Measurements from ENCODE around the gene GADD45B.
"Not testable (repeated sequence)": the region's sequence is repeated elsewhere in the genome, so short reads cannot be mapped to it uniquely, and the experiment has no call there.

The GADD45B gene

DNA sequence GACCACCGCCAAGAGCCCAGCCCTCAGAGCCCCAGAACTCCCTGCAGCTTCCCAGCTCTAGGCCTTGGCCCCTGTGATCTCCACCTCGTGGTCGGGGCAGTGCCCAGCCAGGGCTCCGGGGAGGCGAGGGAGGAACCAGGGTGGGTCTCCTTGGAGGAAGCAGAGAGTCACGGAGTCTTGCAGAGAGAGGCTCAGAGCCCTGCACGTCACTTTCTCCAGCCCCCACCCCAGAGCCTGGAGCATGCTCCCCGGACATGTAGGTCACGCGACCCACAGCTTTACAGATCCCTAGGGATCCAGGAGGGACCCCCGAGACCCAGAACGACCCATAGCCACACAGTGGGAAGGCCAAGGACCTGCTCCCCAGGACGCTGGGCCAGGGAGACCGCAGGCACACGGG lies 11.9 kb downstream of the GADD45B start:
- in situ Hi-C loops (cut with HindIII; ENCODE audit: low sequenced_read_pairs): no loop called here

DNA sequence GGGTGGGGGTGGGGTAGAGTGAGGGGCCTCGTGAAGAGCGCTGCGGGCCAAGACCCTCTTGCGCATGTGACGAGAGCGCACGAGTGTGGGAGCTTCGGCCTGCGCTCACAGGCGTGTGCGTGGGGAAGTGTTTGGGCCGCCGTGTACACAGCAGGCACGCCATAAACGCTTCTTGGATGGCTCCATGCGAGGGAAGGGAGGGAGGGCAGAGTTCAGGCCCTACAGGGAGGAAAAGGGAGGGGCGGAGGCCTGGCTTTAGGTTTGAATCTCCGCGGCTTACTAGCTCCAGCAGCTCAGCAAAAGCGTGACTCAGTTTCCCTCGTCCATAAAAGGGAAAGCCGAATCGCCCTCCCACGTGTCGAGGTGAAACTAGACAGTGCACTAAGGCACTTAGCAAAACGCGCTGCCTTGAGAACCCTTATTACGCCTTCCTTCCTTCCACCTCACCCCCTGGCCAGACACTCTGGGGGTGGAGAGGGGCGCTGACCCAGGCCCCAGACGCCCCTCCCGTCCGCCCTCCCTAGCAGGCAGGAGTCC lies 12.5 kb downstream of the GADD45B start:
- in situ Hi-C loops (cut with HindIII; ENCODE audit: low sequenced_read_pairs): no loop called here

DNA sequence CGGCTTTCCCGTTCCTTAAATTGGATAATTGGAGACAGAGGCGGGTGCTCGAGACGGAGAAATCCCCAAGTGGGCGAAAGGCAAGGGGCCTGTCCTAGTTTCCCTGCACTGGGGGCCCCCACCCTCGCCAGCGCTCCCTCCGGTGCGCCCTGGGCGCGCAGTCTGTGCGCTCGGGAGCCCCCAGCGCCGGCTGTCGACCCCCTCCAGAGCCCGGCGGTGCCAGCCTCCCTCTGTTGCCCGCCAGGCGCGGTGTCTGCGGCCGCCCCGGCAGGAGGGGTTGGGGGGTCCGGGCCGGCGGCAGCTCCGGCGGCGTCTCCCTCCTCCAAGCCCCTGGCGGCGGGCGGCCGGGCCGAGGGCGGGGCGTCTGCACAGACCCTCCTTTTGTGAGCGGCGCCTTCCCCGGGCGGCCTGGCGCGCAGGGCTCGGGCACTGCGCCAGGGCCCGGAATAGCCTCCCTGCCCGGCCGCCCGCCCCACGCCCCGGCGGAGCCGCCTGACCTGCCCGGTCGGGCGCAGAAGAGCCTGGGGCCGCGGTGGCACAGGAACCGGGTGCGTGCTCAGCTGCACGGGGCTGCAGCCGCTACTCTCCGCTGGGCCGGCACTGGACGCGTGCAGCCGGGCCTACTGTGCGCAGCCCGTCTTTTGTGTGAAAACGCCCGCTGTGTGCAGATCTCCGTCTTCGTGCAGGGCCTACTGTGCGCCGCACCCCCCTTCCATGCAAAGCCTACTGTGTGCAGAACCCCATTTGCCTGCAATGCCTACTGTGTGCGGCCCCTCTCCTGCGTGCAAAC lies 13.2 kb downstream of the GADD45B start:
- in situ Hi-C loops (cut with HindIII; ENCODE audit: low sequenced_read_pairs): no loop called here

DNA sequence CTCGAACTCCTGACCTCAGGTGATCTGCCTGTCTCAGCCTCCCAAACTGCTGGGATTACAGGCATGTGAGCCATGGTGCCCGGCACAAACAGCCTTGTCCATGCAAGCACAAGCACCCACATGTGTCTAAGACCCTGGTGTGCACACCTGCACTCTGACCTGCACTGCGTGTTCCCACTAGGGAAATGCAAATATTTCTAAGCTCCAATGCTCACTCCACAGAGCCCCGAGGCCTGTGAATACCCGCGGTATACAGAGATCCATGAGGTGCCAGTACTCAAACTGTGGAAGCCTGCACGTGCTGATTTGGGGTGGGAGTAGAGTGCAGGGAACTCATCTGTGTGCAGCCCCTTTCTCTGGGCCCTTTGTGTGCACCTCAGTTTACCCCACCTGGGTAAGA lies 14.7 kb downstream of the GADD45B start:
- in situ Hi-C loops (cut with HindIII; ENCODE audit: low sequenced_read_pairs): no loop called here

DNA sequence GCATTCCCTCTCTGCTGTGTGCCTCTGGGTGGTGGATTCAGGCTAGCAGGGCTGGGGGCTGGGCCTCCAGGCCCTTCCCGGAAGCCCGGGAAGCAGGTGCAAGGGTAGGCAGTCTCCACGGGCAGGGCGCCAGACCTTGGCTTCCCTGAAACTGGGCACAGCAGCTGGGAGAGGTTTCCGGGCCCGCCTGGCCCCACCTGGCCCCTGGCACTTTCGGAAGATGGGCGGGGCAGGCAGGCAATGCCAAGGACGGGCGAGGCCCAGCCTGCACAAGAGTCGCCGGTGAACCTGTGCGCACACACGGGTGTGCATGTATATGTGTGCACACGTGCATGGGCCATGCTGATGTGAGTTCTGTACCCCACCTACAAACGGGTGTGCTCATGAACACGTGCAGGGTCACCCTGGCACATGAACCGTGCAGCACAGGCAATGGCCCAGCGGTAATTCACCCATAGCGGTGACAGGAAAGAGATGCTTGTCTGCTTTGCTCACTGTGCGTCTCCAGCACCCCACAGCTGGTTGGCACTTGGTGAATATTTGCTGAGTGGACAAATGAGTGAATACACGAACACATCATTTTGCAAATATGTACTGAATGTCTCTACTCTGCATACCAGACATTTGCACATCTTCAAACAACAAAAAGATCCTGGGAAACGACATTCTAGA lies 15.3 kb downstream of the GADD45B start:
- in situ Hi-C loops (cut with HindIII; ENCODE audit: low sequenced_read_pairs): no loop called here

DNA sequence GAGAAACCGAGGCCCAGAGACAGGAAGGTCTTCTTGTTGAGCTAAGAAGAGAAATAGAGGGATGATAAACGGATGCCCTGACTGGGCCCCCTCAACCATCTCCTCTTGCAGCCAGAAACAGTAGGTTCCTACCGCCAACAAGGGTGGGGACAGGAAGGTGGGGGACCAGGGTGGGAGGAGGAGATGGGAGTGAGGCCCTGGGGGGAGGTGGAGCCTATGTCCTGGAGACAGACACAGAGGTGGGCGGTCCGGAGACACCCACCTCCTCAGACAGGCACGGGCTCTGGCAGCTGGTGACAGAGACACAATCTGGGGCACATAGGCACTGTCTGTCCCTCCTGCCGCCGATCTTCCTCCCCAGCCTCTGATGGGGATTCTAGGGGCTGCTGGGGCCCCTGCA lies 16.9 kb downstream of the GADD45B start:
- in situ Hi-C loops (cut with HindIII; ENCODE audit: low sequenced_read_pairs): no loop called here

DNA sequence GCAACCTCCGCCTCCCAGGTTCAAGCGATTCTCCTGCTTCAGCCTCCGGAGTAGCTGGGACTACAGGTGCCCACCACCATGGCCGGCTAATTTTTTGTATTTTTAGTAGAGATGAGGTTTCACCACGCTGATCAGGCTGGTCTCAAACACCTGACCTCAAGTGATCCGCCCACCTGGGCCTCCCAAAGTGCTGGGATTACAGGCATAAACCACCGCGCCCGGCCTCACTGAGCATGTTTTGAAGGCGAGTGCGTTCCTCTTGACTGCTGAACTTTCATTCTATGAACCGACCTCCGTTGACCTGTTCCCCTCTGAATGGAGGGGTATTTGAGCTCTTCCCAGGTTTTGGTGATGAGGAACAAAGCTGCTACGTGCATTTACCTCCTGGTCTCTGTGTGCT lies 17.5 kb downstream of the GADD45B start:
- in situ Hi-C loops (cut with HindIII; ENCODE audit: low sequenced_read_pairs): not testable (repeated sequence)

DNA sequence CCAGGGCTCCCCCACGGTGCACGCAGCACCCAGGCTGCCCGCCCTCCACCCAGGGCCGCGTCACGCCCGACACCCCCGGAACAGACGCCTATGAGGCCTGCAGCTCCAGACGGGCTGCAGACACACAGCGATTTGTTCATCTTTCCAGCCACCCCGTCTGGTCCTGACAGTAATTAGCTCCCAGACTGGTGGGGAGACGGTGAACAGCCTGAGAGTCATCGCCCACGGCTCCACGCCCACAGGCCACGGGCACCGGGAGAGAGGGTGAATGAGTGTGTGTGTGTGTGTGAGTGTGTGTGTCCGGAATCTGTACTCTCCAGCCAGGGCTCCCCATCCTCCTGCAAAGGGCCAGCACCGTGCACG lies 18.1 kb downstream of the GADD45B start:
- in situ Hi-C loops (cut with HindIII; ENCODE audit: low sequenced_read_pairs): no loop called here

DNA sequence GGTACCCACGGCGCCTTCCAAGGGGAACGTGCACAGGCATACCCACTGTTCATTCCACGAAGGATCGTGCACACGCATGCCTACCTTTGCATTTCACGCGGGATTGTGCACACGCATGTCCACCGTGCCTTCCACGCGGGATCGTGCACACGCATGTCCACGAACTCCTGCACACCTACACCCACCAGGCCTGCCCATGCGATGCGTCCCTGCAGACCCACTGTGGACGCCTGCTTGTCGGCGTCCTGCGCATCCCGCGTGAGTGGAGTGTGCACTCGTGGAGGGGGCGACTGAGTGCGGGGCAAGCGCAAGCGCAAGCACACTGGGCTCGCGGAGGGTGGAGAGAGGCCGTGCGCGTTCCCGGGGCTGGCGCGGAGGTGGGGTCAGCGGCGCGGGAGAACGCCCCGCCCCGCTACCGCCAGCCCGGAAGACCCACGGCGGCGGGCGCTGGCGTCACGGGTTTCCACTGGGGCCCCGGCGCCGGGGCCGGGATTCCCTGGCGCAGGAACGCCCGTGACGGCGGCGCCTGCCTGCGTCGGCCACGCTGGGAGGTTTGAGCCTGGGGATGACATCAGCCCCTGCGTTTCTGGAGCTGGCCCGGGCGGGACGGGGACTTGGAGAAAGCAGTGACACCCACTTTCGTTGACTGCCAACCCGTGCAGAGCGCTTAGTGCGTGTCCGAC lies 18.7 kb downstream of the GADD45B start:
- in situ Hi-C loops (cut with HindIII; ENCODE audit: low sequenced_read_pairs): no loop called here

DNA sequence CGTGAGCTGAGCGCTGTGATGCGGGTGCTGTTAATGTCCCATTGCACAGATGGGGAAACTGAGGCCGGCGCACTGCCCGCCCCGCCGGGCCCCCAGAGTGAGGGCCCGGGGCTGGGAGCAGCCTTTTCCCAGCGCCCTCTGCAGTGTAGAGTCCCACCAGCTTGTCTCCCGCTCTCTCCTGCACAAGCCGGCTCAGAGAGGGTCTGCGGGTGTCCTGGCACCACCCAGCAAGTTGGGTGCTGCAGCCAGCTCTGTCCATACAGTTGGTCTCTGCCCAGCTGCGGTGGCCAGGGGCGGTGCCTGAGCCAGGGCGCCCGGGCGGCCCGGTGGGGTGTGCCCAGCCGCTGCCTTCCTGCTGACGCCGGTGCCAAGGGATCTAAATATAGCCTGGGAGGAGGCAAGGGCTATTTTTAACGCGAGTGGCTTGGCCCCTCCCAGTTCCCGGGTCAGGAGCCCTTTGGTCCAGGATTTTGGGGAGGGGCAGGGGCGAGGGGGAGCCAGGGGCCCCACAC lies 19.3 kb downstream of the GADD45B start:
- in situ Hi-C loops (cut with HindIII; ENCODE audit: low sequenced_read_pairs): no loop called here

DNA sequence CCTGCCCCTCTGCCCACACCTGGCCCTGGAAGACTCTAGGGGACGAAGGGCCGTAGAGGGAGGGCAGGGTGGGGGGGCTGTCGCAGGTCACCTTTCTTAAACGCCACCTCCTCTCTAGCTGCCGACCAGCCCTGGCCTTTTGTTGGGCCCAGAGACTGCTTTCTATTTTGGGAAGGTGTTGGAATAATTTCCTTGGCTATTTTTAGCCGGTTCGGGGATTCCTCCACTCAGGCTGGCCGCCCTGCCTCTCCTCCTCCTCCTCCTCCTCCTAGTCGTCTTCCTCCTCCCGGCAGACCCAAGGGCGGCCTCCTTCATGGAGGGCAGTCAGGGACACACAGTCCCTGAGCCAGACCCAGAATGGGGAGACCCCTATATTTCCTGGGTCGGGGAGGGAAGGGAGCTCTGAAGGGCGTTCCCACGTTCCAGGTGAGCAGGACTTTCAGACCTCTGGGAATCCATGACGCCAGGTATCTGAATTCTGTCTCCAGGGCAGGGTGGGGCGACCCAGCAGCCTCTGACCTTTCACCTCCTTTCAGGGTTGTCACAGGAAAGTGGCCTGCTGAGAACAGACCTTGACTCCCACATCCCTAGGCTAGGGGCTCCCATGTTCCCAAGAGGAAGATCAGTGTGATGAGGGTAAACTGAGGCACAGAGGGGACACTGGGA lies 19.9 kb downstream of the GADD45B start:
- in situ Hi-C loops (cut with HindIII; ENCODE audit: low sequenced_read_pairs): no loop called here

DNA sequence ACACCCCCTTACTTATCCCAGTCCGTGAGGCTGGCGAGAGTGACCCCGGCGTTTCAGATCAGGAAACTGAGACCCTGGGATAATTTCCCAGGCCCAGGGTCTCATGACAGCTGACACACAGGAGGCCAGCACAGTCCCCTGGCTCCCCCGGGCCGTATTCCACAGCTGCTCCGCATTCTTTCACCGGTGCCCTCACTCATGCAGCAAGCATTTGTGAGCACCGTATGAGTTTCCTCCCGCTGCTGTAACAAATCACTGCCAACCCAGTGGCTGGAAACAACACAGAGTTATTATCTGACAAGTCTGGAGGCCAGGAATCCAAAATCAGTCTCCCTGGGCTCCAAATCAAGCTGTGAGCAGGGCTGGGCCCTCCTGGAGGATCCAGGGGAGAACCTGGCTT lies 21.3 kb downstream of the GADD45B start:
- in situ Hi-C loops (cut with HindIII; ENCODE audit: low sequenced_read_pairs): no loop called here

DNA sequence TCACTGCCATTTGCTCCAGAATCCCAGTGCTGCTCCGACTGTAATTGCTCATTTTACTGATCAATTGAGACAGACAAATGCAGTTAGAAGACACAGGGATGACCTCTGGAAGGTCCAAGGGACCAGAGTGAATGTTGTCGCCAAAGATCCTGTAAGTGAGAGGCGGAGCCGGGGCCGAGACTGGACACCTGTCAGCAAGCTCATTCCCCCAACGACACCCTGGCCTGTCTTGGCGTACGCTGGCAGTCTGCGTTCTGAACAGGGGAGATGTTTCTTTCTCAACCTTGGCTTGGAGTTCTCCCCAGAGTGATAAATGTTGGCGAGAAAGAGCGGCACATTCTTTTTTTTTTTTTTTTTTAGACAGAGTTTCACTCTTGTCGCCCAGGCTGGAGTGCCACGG lies 24.2 kb downstream of the GADD45B start:
- in situ Hi-C loops (cut with HindIII; ENCODE audit: low sequenced_read_pairs): no loop called here

DNA sequence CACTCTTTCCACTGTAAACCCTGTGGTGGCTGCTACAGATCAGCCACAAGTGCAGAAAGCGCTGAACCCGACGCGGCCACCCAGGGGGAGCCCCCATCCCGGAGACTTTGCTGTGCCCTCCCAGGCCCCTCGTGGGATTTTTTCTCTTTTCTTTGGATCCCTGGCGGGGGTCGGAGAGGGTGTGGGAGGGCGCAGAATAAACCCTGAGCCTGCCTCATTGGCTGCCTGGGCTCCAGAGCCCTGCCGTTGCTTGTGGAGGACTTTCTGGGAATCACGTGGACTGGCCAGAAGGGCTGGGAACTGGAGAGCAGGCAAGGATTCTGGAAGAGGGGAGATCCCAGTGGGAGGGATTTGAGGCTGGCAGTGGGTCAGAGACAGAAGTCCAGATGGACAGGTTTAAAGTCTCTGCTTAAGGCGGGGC lies 24.9 kb downstream of the GADD45B start:
- in situ Hi-C loops (cut with HindIII; ENCODE audit: low sequenced_read_pairs): no loop called here

DNA sequence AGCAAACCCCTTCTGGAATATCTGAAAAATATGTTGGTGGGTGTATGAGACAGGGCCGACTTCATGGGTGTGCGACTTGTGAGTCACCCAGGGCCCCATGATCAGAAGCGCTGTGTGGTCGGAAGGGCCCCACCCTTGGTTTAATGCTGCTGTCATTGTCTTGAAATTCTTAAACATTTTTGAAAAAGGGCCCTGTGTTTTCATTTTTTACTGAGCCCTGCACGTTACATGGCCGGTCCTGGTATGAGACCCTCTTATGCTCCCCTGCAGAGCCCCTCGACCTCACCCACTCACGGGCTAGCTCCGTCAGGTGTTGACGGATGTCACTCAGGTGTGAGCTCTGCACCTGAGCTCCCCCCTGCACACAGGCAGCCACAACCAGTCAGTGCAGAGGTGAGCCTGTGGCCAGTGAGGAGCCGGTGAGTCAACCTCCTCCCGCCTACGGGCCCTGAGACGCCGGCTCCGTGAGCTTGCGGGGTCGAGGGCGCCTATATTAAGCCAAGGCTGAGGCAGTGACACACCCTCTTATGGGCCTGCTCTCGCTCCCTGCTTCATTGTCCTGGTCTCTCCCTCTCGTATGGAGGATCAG lies 27.7 kb downstream of the GADD45B start:
- in situ Hi-C loops (cut with HindIII; ENCODE audit: low sequenced_read_pairs): no loop called here

DNA sequence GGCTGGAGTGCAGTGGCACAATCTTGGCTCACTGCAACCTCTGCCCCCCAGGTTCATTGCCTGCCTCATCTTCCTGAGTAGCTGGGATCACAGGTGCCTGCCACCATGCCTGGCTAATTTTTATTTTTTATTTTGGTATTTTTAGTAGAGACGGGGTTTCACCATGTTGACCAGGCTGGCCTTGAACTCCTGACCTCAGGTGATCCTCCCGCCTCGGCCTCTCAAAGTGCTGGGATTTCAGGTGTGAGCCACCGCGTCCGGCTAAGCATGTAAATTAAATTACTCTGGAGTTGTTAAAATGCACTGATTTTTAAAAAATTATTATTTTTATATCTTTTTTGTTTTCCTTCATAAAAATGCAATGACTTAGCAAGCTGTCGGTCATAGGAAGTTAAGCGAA lies 30.7 kb downstream of the GADD45B start:
- in situ Hi-C loops (cut with HindIII; ENCODE audit: low sequenced_read_pairs): not testable (repeated sequence)

DNA sequence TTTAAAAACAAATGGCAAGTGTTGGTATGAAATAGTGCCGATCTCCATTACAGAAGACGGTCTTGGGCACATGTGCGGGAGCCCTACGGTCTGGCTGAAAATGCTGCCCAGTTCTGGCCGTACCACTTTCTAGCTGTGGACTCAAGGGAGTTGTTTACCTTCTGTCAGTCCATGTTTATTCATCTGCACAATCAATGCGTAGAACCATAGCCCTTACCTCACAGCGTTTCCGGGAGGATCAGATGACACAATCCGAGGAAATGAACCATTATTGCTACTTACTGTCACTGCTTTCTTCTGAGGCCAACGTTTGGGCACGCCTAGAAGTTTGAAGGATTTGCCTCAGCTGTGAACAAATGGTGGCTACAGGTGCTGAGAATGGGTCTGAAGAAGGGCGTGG lies 31.2 kb downstream of the GADD45B start:
- in situ Hi-C loops (cut with HindIII; ENCODE audit: low sequenced_read_pairs): no loop called here

DNA sequence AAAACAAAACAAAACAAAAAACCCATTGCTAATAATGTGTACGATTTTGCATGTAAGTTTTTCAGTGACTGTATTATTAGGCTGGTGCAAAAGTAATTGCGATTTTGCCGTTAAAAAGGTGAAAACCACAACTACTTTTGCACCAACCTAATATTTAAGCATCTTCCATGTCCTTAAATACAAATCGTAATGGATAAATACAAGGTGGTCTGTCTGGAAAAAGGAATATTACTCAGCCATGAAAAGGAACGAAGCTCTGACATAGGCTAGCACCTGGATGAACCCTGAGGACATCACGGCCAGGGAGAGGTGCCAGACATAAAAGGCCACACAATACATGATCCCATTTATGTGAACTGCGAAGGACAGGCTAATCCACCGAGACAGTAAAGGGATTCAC lies 33.2 kb downstream of the GADD45B start:
- in situ Hi-C loops (cut with HindIII; ENCODE audit: low sequenced_read_pairs): no loop called here

DNA sequence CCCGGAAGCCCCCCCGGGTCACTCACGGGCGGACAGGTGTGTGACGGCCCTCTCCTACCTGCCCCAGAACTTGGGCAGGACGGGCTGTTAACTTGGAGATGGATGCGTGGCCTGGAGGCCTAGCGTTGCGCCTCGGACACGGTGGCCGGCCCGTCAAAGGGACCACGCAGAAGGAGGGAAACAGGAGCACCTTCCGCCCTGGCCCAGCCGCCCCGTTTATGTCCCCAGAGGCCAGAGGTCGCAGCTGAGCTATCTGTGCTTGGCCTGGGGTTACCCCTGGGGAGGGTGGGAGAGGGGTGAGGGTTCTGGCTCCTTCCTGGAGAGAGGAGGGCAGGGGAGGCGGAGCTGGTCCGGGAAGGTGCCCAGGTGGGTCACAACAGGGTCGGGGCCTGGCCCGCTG lies 35.6 kb downstream of the GADD45B start:
- in situ Hi-C loops (cut with HindIII; ENCODE audit: low sequenced_read_pairs): no loop called here

DNA sequence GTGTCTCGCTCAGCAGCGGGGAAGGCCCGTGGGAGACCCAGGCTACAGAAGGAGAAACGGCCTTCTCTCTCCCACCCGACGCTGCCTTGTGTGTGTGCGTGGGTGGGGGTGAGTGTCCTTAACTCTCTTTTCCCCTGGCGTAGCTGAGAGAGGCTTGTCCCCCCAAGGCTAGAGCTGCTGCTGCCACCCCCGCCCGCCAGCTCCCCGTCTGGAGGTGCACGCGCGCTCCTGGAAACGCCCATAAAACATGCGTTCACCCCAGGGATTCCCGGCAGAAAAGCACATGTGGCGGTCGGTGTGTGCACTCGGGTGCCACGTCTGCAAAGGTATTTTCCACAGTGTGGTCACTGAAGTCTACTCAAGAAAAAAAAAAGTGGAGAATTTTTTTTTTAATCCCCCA lies 36.1 kb downstream of the GADD45B start:
- in situ Hi-C loops (cut with HindIII; ENCODE audit: low sequenced_read_pairs): no loop called here

Data from DLD1 (cell line).